Endothelial cell of umbilical vein (primary cell): ENCODE data around the gene SKOR1. TPM values are rescaled to one million over a fixed set of nuclear protein-coding genes. Genes with fewer than 3 reads are reported as not detected.

ENCODE experiments used
- BruUV-seq: library from RNA; stranded (reverse); fragments of 400-500 nt; replicated peaks from 2 replicates; lab custom pipeline; 2021; lab: Mats Ljungman, UMichigan
- CTCF ChIA-PET: fragments of 300-600, 350-600 bp; sonication (Branson Sonifier 250); formaldehyde crosslinking; loops from one replicate; lab custom pipeline; 2021; ENCODE audit warnings: antibody characterized with exemption, inconsistent platforms; lab: Charles Lee
- POLR2A ChIA-PET: fragments of 300-600, 350-600 bp; sonication (Branson Sonifier 250); formaldehyde crosslinking; loops from one replicate; lab custom pipeline; 2021; ENCODE audit warnings: antibody characterized with exemption, inconsistent platforms; lab: Charles Lee
- DNase-seq: peaks from one replicate; pipeline ENCODE4 v3.0.0-alpha.2; 2011; ENCODE audit warnings: low read depth, low spot score
- FAIRE-seq: peaks from 2 replicates; lab custom pipeline; 2011; peaks lifted over from hg19 to GRCh38; lab: Jason Lieb, UNC
- H2AFZ ChIP-seq: 2 replicates; pipeline ENCODE4 v1.6.0; 2012; ENCODE audit warnings: low read depth, low read length, control low read depth, inconsistent platforms
- H3K27ac ChIP-seq: 2 replicates; pipeline ENCODE4 v1.5.1; 2011; ENCODE audit warnings: low read depth, mild to moderate bottlenecking, control low read depth, low read length, moderate library complexity; ENCODE audit not compliant: insufficient read depth
- H3K27me3 ChIP-seq, 2 experiments: 2 replicates each; pipeline versions ENCODE4 v1.6.0 to v1.6.1; 2011; ENCODE audit warnings: low read length in 2 of 2, mixed read lengths in 1 of 2; ENCODE audit not compliant: control insufficient read depth in 2 of 2, insufficient read depth in 2 of 2
- H3K36me3 ChIP-seq, 2 experiments: 2 replicates in 1 of 2; 3 replicates in 1 of 2; pipeline ENCODE4 v1.5.1; 2011; ENCODE audit warnings: low read length in 2 of 2, mild to moderate bottlenecking in 1 of 2, moderate library complexity in 1 of 2; ENCODE audit not compliant: control insufficient read depth in 2 of 2, insufficient read depth in 2 of 2; ENCODE audit errors: extremely low read depth in 1 of 2
- H3K4me1 ChIP-seq: 3 replicates; pipeline ENCODE4 v1.5.1; 2011; ENCODE audit warnings: mild to moderate bottlenecking, low read length; ENCODE audit not compliant: control insufficient read depth, insufficient read depth; ENCODE audit errors: extremely low read depth
- H3K4me2 ChIP-seq: 2 replicates; pipeline ENCODE4 v1.6.1; 2011; ENCODE audit warnings: low read length, control low read depth, mixed read lengths; ENCODE audit not compliant: insufficient read depth
- H3K4me3 ChIP-seq, 3 experiments: fragments of 200-600 bp in 1 of 3; sonication (generic), shearing (Covaris generic) in 1 of 3; replicated peaks in 1 of 3; 2 replicates each; pipeline ENCODE4 v1.5.1; 2011 to 2016; ENCODE audit warnings: control low read depth in 3 of 3, low read length in 3 of 3, mild to moderate bottlenecking in 2 of 3, inconsistent platforms in 1 of 3, low read depth in 1 of 3, moderate library complexity in 1 of 3; ENCODE audit not compliant: insufficient read depth in 1 of 3
- H3K79me2 ChIP-seq: 2 replicates; pipeline ENCODE4 v1.6.0; 2012; ENCODE audit warnings: low read length, inconsistent platforms; ENCODE audit not compliant: control insufficient read depth, insufficient read depth
- H3K9ac ChIP-seq: replicated peaks from 2 replicates; pipeline ENCODE3; 2011; ENCODE audit warnings: low read length, control low read depth; ENCODE audit not compliant: insufficient read depth; ENCODE audit errors: extremely low read depth
- H3K9me1 ChIP-seq: replicated peaks from 3 replicates; pipeline ENCODE4 v1.6.0; 2011; ENCODE audit warnings: mild to moderate bottlenecking, low read length; ENCODE audit not compliant: control insufficient read depth, insufficient read depth; ENCODE audit errors: extremely low read depth
- H3K9me3 ChIP-seq: replicated peaks from 2 replicates; pipeline ENCODE4 v1.5.1; 2012; ENCODE audit warnings: low read length, inconsistent platforms; ENCODE audit not compliant: control insufficient read depth, insufficient read depth
- H4K20me1 ChIP-seq: replicated peaks from 2 replicates; pipeline ENCODE3; 2011; ENCODE audit warnings: mild to moderate bottlenecking, low read length; ENCODE audit not compliant: control insufficient read depth, insufficient read depth; ENCODE audit errors: extremely low read depth
- EZH2 ChIP-seq: IDR thresholded peaks from 2 replicates; pipeline ENCODE4 v1.6.1; 2012; ENCODE audit warnings: borderline replicate concordance, low read depth, mild to moderate bottlenecking, moderate library complexity, low read length, inconsistent platforms; ENCODE audit not compliant: severe bottlenecking
- FOS ChIP-seq: IDR thresholded peaks from 2 replicates; pipeline ENCODE4 v1.6.1; 2011; ENCODE audit warnings: mild to moderate bottlenecking, low read length, moderate library complexity, borderline replicate concordance; ENCODE audit not compliant: insufficient read depth
- GATA2 ChIP-seq: IDR thresholded peaks from 2 replicates; pipeline ENCODE4 v1.7.0; 2011; ENCODE audit warnings: low read depth, mild to moderate bottlenecking, moderate library complexity, mixed read lengths, low read length; ENCODE audit not compliant: insufficient read length, insufficient read depth
- JUN ChIP-seq: IDR thresholded peaks from 2 replicates; pipeline ENCODE4 v1.6.1; 2011; ENCODE audit warnings: borderline replicate concordance, low read depth; ENCODE audit not compliant: insufficient read length, insufficient read depth
- MYC ChIP-seq: IDR thresholded peaks from one replicate; pipeline ENCODE4 v1.6.1; 2011; ENCODE audit warnings: mild to moderate bottlenecking, low read depth, low read length
- POLR2A ChIP-seq: IDR thresholded peaks from 2 replicates; pipeline ENCODE4 v1.6.1; 2012; ENCODE audit warnings: low read depth, mild to moderate bottlenecking, control low read depth, low read length
- POLR2AphosphoS5 ChIP-seq: IDR thresholded peaks from 2 replicates; pipeline ENCODE4 v1.6.1; 2012; ENCODE audit warnings: low read depth, mild to moderate bottlenecking, control low read depth, low read length, moderate library complexity; ENCODE audit not compliant: insufficient read depth
- dilution Hi-C: fragments of 300-500 bp; cut with MboI; formaldehyde crosslinking; loops from one replicate; pipeline ENCODE4 v1.15.0; 2019; ENCODE audit warnings: low sequenced_read_pairs; ENCODE audit not compliant: extremely low pct_ligation_motif_present
- intact Hi-C: fragments of 100-400 bp; cut with micrococcal nuclease; formaldehyde crosslinking; loops from one replicate; pipeline ENCODE4 v1.10.0; 2022
- polyA plus RNA-seq, 4 experiments: library from polyadenylated mRNA; depleted of rRNA in 3 of 4; stranded (reverse) in 3 of 4; unstranded in 1 of 4; fragments of >200 nt; gene quantifications; 2 replicates each; pipeline versions ENCODE4 v1.2.1 to v1.2.3, GENCODE V29; 2011 to 2012; ENCODE audit warnings: missing spikeins in 1 of 4
- total RNA-seq: library from RNA; stranded (reverse); gene quantifications from 2 replicates; pipeline ENCODE4 v1.2.3, GENCODE V29; 2021
- TF ChIP-seq, protein P1 (sequence below): IDR thresholded peaks from 2 replicates; pipeline ENCODE4 v1.6.1; 2011; ENCODE audit not compliant: insufficient read depth, insufficient read length
- TF ChIP-seq, protein P2 (sequence below), 2 donors: IDR thresholded peaks; 1 replicate in 1 of 2; 2 replicates in 1 of 2; pipeline ENCODE4 v1.5.1; 2011; ENCODE audit warnings: low read length in 2 of 2, mild to moderate bottlenecking in 2 of 2, moderate library complexity in 2 of 2, control low read depth in 1 of 2, inconsistent platforms in 1 of 2, low read depth in 1 of 2; ENCODE audit not compliant: insufficient read depth in 1 of 2; ENCODE audit errors: extremely low read depth in 1 of 2

SKOR1 gene
- total and polyA plus RNA-seq, 2 donors (not counting 3 experiments of a cell fraction or from before 2014, with no cell fraction given) = 0.06 to 0.15 TPM

DNA sequence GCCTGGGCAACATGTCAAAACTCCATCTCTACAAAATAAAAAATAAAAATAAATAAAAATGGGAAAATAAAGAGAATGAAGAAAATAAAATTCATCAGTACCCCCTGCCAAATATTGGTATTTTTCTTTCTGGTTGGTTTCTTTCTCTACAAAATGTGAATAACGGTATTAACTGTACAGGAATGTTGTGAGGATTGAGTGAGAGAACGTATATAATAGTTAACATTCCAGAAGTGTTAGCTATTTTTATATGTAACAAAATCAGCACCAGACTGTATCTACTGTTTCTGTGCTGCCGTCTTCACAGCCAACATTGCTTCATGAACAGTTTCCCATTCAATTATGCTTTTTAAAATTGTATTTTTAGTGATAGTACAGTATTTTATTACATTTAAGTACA is 40.0 kb downstream of the SKOR1 start:
- BruUV-seq = no TSS peak
- Histone ChIP-seq H3K36me3 (no peaks in the 10 kb centered on the region), H3K27ac (no peak overlapping the region), H3K9me3 (no peaks in the 10 kb centered on the region), H3K4me1 (no peaks in the 10 kb centered on the region), H3K9ac (no peak overlapping the region), H2AFZ (no peak overlapping the region), H3K27me3 (peaks cover 9 to 13% of the 10 kb centered on the region in 2 experiments), H4K20me1 (no peaks in the 10 kb centered on the region), H3K4me3 (no peak overlapping the region), H3K4me2 (no peak overlapping the region), H3K9me1 (no peaks in the 10 kb centered on the region), H3K79me2 (no peaks in the 10 kb centered on the region)
- dilution Hi-C loops (no loop called here), intact Hi-C loops (no loop called here)
- TF ChIP-seq POLR2A (no peak), POLR2AphosphoS5 (no peak), GATA2 (no peak), MYC (no peak), EZH2 (no peak), FOS (no peak), JUN (no peak)
- TF ChIP-seq, protein P1, sequence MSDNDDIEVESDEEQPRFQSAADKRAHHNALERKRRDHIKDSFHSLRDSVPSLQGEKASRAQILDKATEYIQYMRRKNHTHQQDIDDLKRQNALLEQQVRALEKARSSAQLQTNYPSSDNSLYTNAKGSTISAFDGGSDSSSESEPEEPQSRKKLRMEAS = no peak
- TF ChIP-seq, protein P2, sequence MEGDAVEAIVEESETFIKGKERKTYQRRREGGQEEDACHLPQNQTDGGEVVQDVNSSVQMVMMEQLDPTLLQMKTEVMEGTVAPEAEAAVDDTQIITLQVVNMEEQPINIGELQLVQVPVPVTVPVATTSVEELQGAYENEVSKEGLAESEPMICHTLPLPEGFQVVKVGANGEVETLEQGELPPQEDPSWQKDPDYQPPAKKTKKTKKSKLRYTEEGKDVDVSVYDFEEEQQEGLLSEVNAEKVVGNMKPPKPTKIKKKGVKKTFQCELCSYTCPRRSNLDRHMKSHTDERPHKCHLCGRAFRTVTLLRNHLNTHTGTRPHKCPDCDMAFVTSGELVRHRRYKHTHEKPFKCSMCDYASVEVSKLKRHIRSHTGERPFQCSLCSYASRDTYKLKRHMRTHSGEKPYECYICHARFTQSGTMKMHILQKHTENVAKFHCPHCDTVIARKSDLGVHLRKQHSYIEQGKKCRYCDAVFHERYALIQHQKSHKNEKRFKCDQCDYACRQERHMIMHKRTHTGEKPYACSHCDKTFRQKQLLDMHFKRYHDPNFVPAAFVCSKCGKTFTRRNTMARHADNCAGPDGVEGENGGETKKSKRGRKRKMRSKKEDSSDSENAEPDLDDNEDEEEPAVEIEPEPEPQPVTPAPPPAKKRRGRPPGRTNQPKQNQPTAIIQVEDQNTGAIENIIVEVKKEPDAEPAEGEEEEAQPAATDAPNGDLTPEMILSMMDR (IDR thresholded peaks at IDR 0.05; ENCODE audit: extremely low read depth in 1 of 2, insufficient read depth in 1 of 2, low read depth in 1 of 2, low read length in 2 of 2) = no peak
- no peak for FAIRE-seq
- ChIA-PET CTCF (interaction anchor here (1.0 kb wide), 1 partner anchor 30 kb away, joined by 3 read pairs; no protein-coding TSS in a partner anchor), POLR2A (no interaction called here)
- no peak for DNase-seq
